ENCODE data around the gene CD320.
A peak's percentile ranks its signal among the peaks of the same experiment; 100 is the strongest.

CD320 gene

DNA sequence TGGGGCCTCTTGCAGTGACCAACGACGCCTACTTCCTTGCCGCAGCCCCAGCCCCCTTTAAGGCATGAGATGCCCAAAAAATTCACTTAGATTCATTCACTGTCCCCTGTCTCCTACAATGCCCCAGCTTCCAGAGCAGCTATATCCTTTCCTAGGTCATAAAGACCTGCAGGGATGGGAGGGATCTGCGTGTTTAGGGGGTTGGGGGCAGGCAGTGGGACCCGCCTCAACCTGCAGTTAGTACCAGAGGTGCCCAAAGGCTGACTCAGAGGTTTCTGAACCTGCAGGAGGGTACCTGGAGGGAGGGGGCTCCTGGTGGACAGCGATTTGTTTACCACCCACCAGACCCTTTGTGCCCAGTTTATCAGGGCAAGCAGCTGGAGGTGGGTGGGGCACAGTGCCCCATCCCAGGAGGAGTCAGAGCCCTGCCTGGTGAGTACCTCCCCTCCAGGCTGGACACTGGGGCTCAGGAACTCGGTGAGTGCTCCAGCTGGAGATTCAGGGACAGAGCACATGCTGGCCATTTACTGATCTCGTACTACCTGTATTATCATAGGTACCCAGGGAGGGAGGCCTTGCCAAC, 23.2 kb upstream of the CD320 start:
- TF ChIP-seq, protein P1, sequence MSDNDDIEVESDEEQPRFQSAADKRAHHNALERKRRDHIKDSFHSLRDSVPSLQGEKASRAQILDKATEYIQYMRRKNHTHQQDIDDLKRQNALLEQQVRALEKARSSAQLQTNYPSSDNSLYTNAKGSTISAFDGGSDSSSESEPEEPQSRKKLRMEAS (IDR thresholded peaks at IDR 0.05) = no peak
- TF ChIP-seq CREB1 (IDR thresholded peaks at IDR 0.05; ENCODE audit: low read depth) (no peak), YY1 (IDR thresholded peaks at IDR 0.05; ENCODE audit: low read depth) (no peak), NFIC (IDR thresholded peaks at IDR 0.05) (no peak)

GRCh38 chr19:8329996-8330395, 21.8 kb upstream of the CD320 start:
- no peak for TF ChIP-seq TEAD4 (IDR thresholded peaks at IDR 0.05)
- TF ChIP-seq ZBTB7A (IDR thresholded peaks at IDR 0.05; ENCODE audit: low read depth) = no peak
- TF ChIP-seq TAF1 (IDR thresholded peaks at IDR 0.05; ENCODE audit: low read depth) = no peak
- no peak for TF ChIP-seq REST (IDR thresholded peaks at IDR 0.05; ENCODE audit: low read depth)
- no peak for TF ChIP-seq EP300 (IDR thresholded peaks at IDR 0.05; ENCODE audit: borderline replicate concordance)
- TF ChIP-seq EGR1 (IDR thresholded peaks at IDR 0.05) = no peak
- TF ChIP-seq CEBPB (IDR thresholded peaks at IDR 0.05) = no peak
- TF ChIP-seq RAD21 (IDR thresholded peaks at IDR 0.05; ENCODE audit: low read depth) = no peak
- no peak for TF ChIP-seq CREB1 (IDR thresholded peaks at IDR 0.05; ENCODE audit: low read depth)

- no peak for TF ChIP-seq TCF12 (IDR thresholded peaks at IDR 0.05; ENCODE audit: low read depth)
- no peak for TF ChIP-seq RAD21 (IDR thresholded peaks at IDR 0.05; ENCODE audit: low read depth)
- TF ChIP-seq YY1 (IDR thresholded peaks at IDR 0.05; ENCODE audit: low read depth) = no peak
- TF ChIP-seq REST (IDR thresholded peaks at IDR 0.05; ENCODE audit: low read depth) = no peak
- TF ChIP-seq EGR1 (IDR thresholded peaks at IDR 0.05) = no peak
- no peak for TF ChIP-seq CREB1 (IDR thresholded peaks at IDR 0.05; ENCODE audit: low read depth)
- TF ChIP-seq TAF1 (IDR thresholded peaks at IDR 0.05; ENCODE audit: low read depth) = no peak
- TF ChIP-seq NFIC (IDR thresholded peaks at IDR 0.05) = no peak
- no peak for TF ChIP-seq ZBTB7A (IDR thresholded peaks at IDR 0.05; ENCODE audit: low read depth)
- TF ChIP-seq, protein P1 (IDR thresholded peaks at IDR 0.05) = no peak
- TF ChIP-seq, protein P2, sequence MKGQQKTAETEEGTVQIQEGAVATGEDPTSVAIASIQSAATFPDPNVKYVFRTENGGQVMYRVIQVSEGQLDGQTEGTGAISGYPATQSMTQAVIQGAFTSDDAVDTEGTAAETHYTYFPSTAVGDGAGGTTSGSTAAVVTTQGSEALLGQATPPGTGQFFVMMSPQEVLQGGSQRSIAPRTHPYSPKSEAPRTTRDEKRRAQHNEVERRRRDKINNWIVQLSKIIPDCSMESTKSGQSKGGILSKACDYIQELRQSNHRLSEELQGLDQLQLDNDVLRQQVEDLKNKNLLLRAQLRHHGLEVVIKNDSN (IDR thresholded peaks at IDR 0.05) = no peak
- TF ChIP-seq EP300 (IDR thresholded peaks at IDR 0.05; ENCODE audit: borderline replicate concordance) = no peak
- TF ChIP-seq CEBPB (IDR thresholded peaks at IDR 0.05) = no peak
Measured at GRCh38 chr19:8325454-8325853, 17.3 kb upstream of the CD320 start.

DNA sequence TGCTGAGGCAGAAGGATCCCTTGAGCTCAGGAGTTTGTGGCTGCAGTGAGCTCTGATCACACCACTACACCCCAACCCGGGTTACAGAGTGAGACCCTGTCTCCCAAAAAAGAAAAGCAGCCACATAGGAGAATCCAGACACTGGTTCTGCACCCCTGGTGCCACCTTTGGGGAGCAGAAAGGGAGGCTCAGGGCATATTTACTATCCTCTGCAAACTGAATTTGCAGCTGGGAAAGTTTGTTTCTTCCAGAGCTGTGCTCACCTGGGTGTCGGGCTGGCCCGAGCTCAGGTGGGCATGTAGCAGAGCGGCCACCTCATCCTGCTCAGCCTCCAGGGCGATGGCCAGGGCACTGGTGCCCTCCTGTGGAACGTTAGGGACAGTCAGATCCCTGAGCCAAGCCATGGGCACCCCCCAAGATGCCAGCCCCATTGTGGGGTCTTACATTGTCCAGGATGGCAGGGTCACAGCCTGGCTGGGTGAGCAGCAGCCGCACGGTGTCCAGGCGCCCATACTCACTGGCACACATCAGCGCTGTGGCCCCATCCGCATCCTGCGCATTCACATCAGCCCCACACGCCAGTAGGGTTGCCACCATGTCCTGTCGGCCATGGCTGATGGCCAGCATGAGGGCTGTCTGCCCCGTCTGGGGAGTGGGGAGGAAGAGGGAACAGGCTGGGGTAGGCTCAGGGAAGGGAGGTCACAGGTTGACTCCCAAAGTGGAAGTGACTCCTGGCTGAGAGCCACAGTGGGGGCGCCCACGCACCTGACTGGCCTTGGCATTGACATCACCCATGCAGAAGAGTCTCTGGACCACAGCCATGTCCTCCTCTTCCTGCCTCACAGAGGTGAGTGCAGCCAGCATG, 16.3 kb upstream of the CD320 start:
- TF ChIP-seq ZBTB7A (IDR thresholded peaks at IDR 0.05; ENCODE audit: low read depth) = no peak
- no peak for TF ChIP-seq TEAD4 (IDR thresholded peaks at IDR 0.05)
- TF ChIP-seq NFIC (IDR thresholded peaks at IDR 0.05) = peak; percentile 81
- peak; percentile 28; the same call in 1 of the 2 replicates for TF ChIP-seq RAD21 (IDR thresholded peaks at IDR 0.05; ENCODE audit: low read depth)
- no peak for TF ChIP-seq CEBPB (IDR thresholded peaks at IDR 0.05)
- TF ChIP-seq FOXM1 (IDR thresholded peaks at IDR 0.05; ENCODE audit: borderline replicate concordance, low read depth) = no peak
- no peak for TF ChIP-seq TCF12 (IDR thresholded peaks at IDR 0.05; ENCODE audit: low read depth)
- no peak for TF ChIP-seq REST (IDR thresholded peaks at IDR 0.05; ENCODE audit: low read depth)
- TF ChIP-seq CREB1 (IDR thresholded peaks at IDR 0.05; ENCODE audit: low read depth) = no peak
- TF ChIP-seq, protein P2 (IDR thresholded peaks at IDR 0.05) = no peak
- TF ChIP-seq, protein P1 (IDR thresholded peaks at IDR 0.05) = peak; percentile 40; the same call in 1 of the 2 replicates
- no peak for TF ChIP-seq TAF1 (IDR thresholded peaks at IDR 0.05; ENCODE audit: low read depth)
- TF ChIP-seq EGR1 (IDR thresholded peaks at IDR 0.05) = peak; percentile 86
- TF ChIP-seq EP300 (IDR thresholded peaks at IDR 0.05; ENCODE audit: borderline replicate concordance) = no peak
- peak; percentile 44; the same call in 1 of the 2 replicates for TF ChIP-seq YY1 (IDR thresholded peaks at IDR 0.05; ENCODE audit: low read depth)
